CD8-positive, alpha-beta memory T cell (primary cell): ENCODE data around the gene NLGN1. TPM values are rescaled to one million over a fixed set of nuclear protein-coding genes. Genes with fewer than 3 reads are reported as not detected.
A peak's percentile ranks its signal among the peaks of the same experiment; 100 is the strongest.

Experiments used
- CTCF ChIA-PET: fragments of 350-600 bp; sonication (Branson Sonifier 250); formaldehyde crosslinking; loops from one replicate; lab custom pipeline; 2021; ENCODE audit warnings: antibody characterized with exemption; lab: Charles Lee
- POLR2A ChIA-PET: fragments of 350-600 bp; sonication (Branson Sonifier 250); formaldehyde crosslinking; loops from one replicate; lab custom pipeline; 2021; ENCODE audit warnings: antibody characterized with exemption; lab: Charles Lee
- DNase-seq, 5 donors: peaks; one replicate each; pipeline versions ENCODE4 v3.0.0 to v3.0.0-alpha.2; 2020 to 2022; ENCODE audit warnings: mixed read lengths in 1 of 5
- H3K27ac ChIP-seq: one replicate; pipeline ENCODE4 v1.7.0; 2013; ENCODE audit warnings: low read depth, mild to moderate bottlenecking, low read length, moderate library complexity
- H3K27me3 ChIP-seq: 2 replicates; pipeline ENCODE4 v1.7.0; 2013; ENCODE audit warnings: low read length, mild to moderate bottlenecking; ENCODE audit not compliant: insufficient read depth, poor library complexity, severe bottlenecking
- H3K36me3 ChIP-seq: 2 replicates; pipeline ENCODE4 v1.7.0; 2013; ENCODE audit warnings: mild to moderate bottlenecking, low read length, moderate library complexity; ENCODE audit not compliant: insufficient read depth
- H3K4me1 ChIP-seq: 2 replicates; pipeline ENCODE4 v1.7.0; 2013; ENCODE audit warnings: mild to moderate bottlenecking, low read length, moderate library complexity; ENCODE audit not compliant: insufficient read depth
- H3K4me3 ChIP-seq: 2 replicates; pipeline ENCODE4 v1.7.0; 2013; ENCODE audit warnings: mild to moderate bottlenecking, low read length
- H3K9me3 ChIP-seq: 2 replicates; pipeline ENCODE4 v1.7.0; 2013; ENCODE audit warnings: mild to moderate bottlenecking, low read length
- H3K27ac Mint-ChIP-seq, 8 donors: one replicate each; pipeline ENCODE4 v1.8.0; 2020 to 2021; ENCODE audit warnings: mixed read lengths in 8 of 8, mild to moderate bottlenecking in 6 of 8, inconsistent platforms in 3 of 8, moderate library complexity in 3 of 8
- H3K27me3 Mint-ChIP-seq, 2 donors: one replicate each; pipeline ENCODE4 v1.8.0; 2020 to 2021; ENCODE audit warnings: mixed read lengths in 2 of 2, mild to moderate bottlenecking in 1 of 2, moderate library complexity in 1 of 2
- H3K36me3 Mint-ChIP-seq, 3 donors: one replicate each; pipeline ENCODE4 v1.8.0; 2020 to 2021; ENCODE audit warnings: mixed read lengths in 3 of 3, inconsistent platforms in 1 of 3, mild to moderate bottlenecking in 1 of 3
- H3K4me1 Mint-ChIP-seq, 3 donors: one replicate each; pipeline ENCODE4 v1.8.0; 2020 to 2021; ENCODE audit warnings: mixed read lengths in 3 of 3, inconsistent platforms in 1 of 3, mild to moderate bottlenecking in 1 of 3
- H3K4me3 Mint-ChIP-seq, 7 donors: one replicate each; pipeline ENCODE4 v1.8.0; 2020 to 2021; ENCODE audit warnings: mixed read lengths in 7 of 7, mild to moderate bottlenecking in 6 of 7, moderate library complexity in 4 of 7, inconsistent platforms in 2 of 7
- H3K9me3 Mint-ChIP-seq, 5 donors: one replicate each; pipeline ENCODE4 v1.8.0; 2020 to 2022; ENCODE audit warnings: mixed read lengths in 5 of 5, mild to moderate bottlenecking in 3 of 5, moderate library complexity in 2 of 5, inconsistent platforms in 1 of 5
- polyA plus RNA-seq: library from polyadenylated mRNA; unstranded; fragments of 300-500 nt; fragmentation: Illumina TruSeq; gene quantifications from one replicate; pipeline ENCODE4 v1.2.3, GENCODE V29; 2021
- total RNA-seq, 2 experiments: library from RNA; stranded (reverse); gene quantifications; one replicate each; pipeline ENCODE4 v1.2.3, GENCODE V29; 2021

The NLGN1 gene
- total and polyA plus RNA-seq, 3 experiments from 2014 or later: not detected

GRCh38 chr3:173699353-173699752 lies 301.8 kb downstream of the NLGN1 start:
- Histone ChIP-seq H3K36me3 (no peaks in the 10 kb centered on the region), H3K27me3 (no peaks in the 10 kb centered on the region), H3K4me1 (no peaks in the 10 kb centered on the region), H3K9me3 (no peaks in the 10 kb centered on the region), H3K27ac (no peak overlapping the region), H3K4me3 (no peak overlapping the region)
- Mint-ChIP-seq H3K4me1 (no peaks in the 10 kb centered on the region), H3K27ac (no peak overlapping the region), H3K27me3 (peaks cover 0 to 2% of the 10 kb centered on the region in 2 donors), H3K4me3 (no peak overlapping the region), H3K36me3 (no peaks in the 10 kb centered on the region), H3K9me3 (peaks cover 3 to 33% (median 10%) of the 10 kb centered on the region in 5 donors)
- DNase-seq: no peak
- POLR2A ChIA-PET: no interaction called here
- CTCF ChIA-PET: no interaction called here

- no peak overlapping the region for H3K27ac ChIP-seq
- ChIA-PET POLR2A (no interaction called here), CTCF (no interaction called here)
- Mint-ChIP-seq H3K9me3 (peaks cover 3 to 37% (median 10%) of the 10 kb centered on the region in 5 donors), H3K27ac (no peak overlapping the region), H3K27me3 (peaks cover 0 to 2% of the 10 kb centered on the region in 2 donors), H3K36me3 (no peaks in the 10 kb centered on the region), H3K4me1 (no peaks in the 10 kb centered on the region), H3K4me3 (no peak overlapping the region)
- H3K36me3 ChIP-seq: no peaks in the 10 kb centered on the region
- H3K9me3 ChIP-seq: no peaks in the 10 kb centered on the region
- no peak overlapping the region for H3K4me3 ChIP-seq
- no peaks in the 10 kb centered on the region for H3K4me1 ChIP-seq
- no peak for DNase-seq
- no peaks in the 10 kb centered on the region for H3K27me3 ChIP-seq
These were observed 302.8 kb downstream of the NLGN1 start for GRCh38 chr3:173700336-173700735.

GRCh38 chr3:173702561-173702960 lies 305.0 kb downstream of the NLGN1 start:
- Mint-ChIP-seq H3K36me3 (no peaks in the 10 kb centered on the region), H3K4me1 (no peaks in the 10 kb centered on the region), H3K4me3 (no peak overlapping the region), H3K9me3 (peaks cover 4 to 37% (median 10%) of the 10 kb centered on the region in 5 donors), H3K27ac (no peak overlapping the region), H3K27me3 (peaks cover 0 to 2% of the 10 kb centered on the region in 2 donors)
- Histone ChIP-seq H3K36me3 (no peaks in the 10 kb centered on the region), H3K9me3 (no peaks in the 10 kb centered on the region), H3K4me3 (no peak overlapping the region), H3K27me3 (no peaks in the 10 kb centered on the region), H3K4me1 (no peaks in the 10 kb centered on the region), H3K27ac (no peak overlapping the region)
- no peak for DNase-seq
- POLR2A ChIA-PET: no interaction called here
- CTCF ChIA-PET: no interaction called here

GRCh38 chr3:173703771-173704170 lies 306.2 kb downstream of the NLGN1 start:
- no peaks in the 10 kb centered on the region for H3K36me3 ChIP-seq
- Mint-ChIP-seq H3K36me3 (no peaks in the 10 kb centered on the region), H3K4me1 (no peaks in the 10 kb centered on the region), H3K27ac (no peak overlapping the region), H3K4me3 (no peak overlapping the region), H3K27me3 (peaks cover 0 to 2% of the 10 kb centered on the region in 2 donors), H3K9me3 (peaks cover 4 to 37% (median 9%) of the 10 kb centered on the region in 5 donors)
- CTCF ChIA-PET: no interaction called here
- H3K27ac ChIP-seq: no peak overlapping the region
- H3K9me3 ChIP-seq: no peaks in the 10 kb centered on the region
- H3K27me3 ChIP-seq: no peaks in the 10 kb centered on the region
- no peak overlapping the region for H3K4me3 ChIP-seq
- no peaks in the 10 kb centered on the region for H3K4me1 ChIP-seq
- POLR2A ChIA-PET: no interaction called here
- DNase-seq: no peak

- ChIA-PET POLR2A (no interaction called here), CTCF (no interaction called here)
- H3K27ac Mint-ChIP-seq: no peak overlapping the region
- Histone ChIP-seq H3K27me3 (no peaks in the 10 kb centered on the region), H3K27ac (no peak overlapping the region), H3K4me1 (no peaks in the 10 kb centered on the region), H3K36me3 (no peaks in the 10 kb centered on the region), H3K9me3 (no peaks in the 10 kb centered on the region), H3K4me3 (no peak overlapping the region)
- H3K4me1 Mint-ChIP-seq: no peaks in the 10 kb centered on the region
- no peaks in the 10 kb centered on the region for H3K27me3 Mint-ChIP-seq
- no peak for DNase-seq
- no peak overlapping the region for H3K4me3 Mint-ChIP-seq
- H3K9me3 Mint-ChIP-seq: peaks cover 0 to 30% (median 6%) of the 10 kb centered on the region in 5 donors
- no peaks in the 10 kb centered on the region for H3K36me3 Mint-ChIP-seq
These were observed 309.1 kb downstream of the NLGN1 start for GRCh38 chr3:173706630-173707029.

GRCh38 chr3:173708191-173708590 lies 310.6 kb downstream of the NLGN1 start:
- no peak for DNase-seq
- Mint-ChIP-seq H3K27ac (peak overlapping the region in 1 of 8 donors; percentile 51), H3K4me1 (no peaks in the 10 kb centered on the region)

GRCh38 chr3:173709026-173709425 lies 311.5 kb downstream of the NLGN1 start:
- Histone ChIP-seq H3K36me3 (no peaks in the 10 kb centered on the region), H3K4me1 (no peaks in the 10 kb centered on the region), H3K27ac (no peak overlapping the region), H3K27me3 (no peaks in the 10 kb centered on the region), H3K4me3 (no peak overlapping the region), H3K9me3 (no peaks in the 10 kb centered on the region)
- no peak for DNase-seq
- Mint-ChIP-seq H3K4me3 (no peak overlapping the region), H3K36me3 (no peaks in the 10 kb centered on the region), H3K4me1 (no peaks in the 10 kb centered on the region), H3K27me3 (no peaks in the 10 kb centered on the region), H3K27ac (no peak overlapping the region), H3K9me3 (peaks cover 0 to 26% (median 7%) of the 10 kb centered on the region in 5 donors)
- CTCF ChIA-PET: no interaction called here
- POLR2A ChIA-PET: no interaction called here

More at GRCh38 chr3:173708191-173708590, 310.6 kb downstream of the NLGN1 start:
- Mint-ChIP-seq H3K36me3 (no peaks in the 10 kb centered on the region), H3K4me3 (no peak overlapping the region), H3K9me3 (peaks cover 0 to 30% (median 6%) of the 10 kb centered on the region in 5 donors), H3K27me3 (no peaks in the 10 kb centered on the region)
- Histone ChIP-seq H3K9me3 (no peaks in the 10 kb centered on the region), H3K36me3 (no peaks in the 10 kb centered on the region), H3K27ac (no peak overlapping the region), H3K4me3 (no peak overlapping the region), H3K4me1 (no peaks in the 10 kb centered on the region), H3K27me3 (no peaks in the 10 kb centered on the region)
- POLR2A ChIA-PET: no interaction called here
- CTCF ChIA-PET: no interaction called here

GRCh38 chr3:173711619-173712018 lies 314.1 kb downstream of the NLGN1 start:
- Histone ChIP-seq H3K27ac (no peak overlapping the region), H3K27me3 (no peaks in the 10 kb centered on the region), H3K36me3 (no peaks in the 10 kb centered on the region), H3K9me3 (no peaks in the 10 kb centered on the region), H3K4me1 (no peaks in the 10 kb centered on the region), H3K4me3 (no peak overlapping the region)
- POLR2A ChIA-PET: no interaction called here
- DNase-seq: no peak
- Mint-ChIP-seq H3K36me3 (no peaks in the 10 kb centered on the region), H3K27me3 (no peaks in the 10 kb centered on the region), H3K4me3 (no peak overlapping the region), H3K27ac (peak overlapping the region in 1 of 8 donors; percentile 6), H3K9me3 (peaks cover 0 to 18% (median 7%) of the 10 kb centered on the region in 5 donors), H3K4me1 (no peaks in the 10 kb centered on the region)
- CTCF ChIA-PET: no interaction called here
